SJCRH30 (cell line): Measurements from ENCODE around the gene GCNT2. TPM values are rescaled to one million over a fixed set of nuclear protein-coding genes. Genes with fewer than 3 reads are reported as not detected.
"Not testable (repeated sequence)": the region's sequence is repeated elsewhere in the genome, so short reads cannot be mapped to it uniquely, and the experiment has no call there.

Experiments used
- DNase-seq, 2 experiments: peaks; one replicate each; pipeline ENCODE4 v3.0.0-alpha.2; 2015 to 2020
- H3K27ac ChIP-seq: fragments of 250-450 bp; sonication (Bioruptor Pico); 2 replicates; pipeline ENCODE4 v1.5.1; 2020; ENCODE audit warnings: mild to moderate bottlenecking, moderate library complexity
- H3K27me3 ChIP-seq: fragments of 250-450 bp; sonication (Bioruptor Pico); 2 replicates; pipeline ENCODE4 v1.5.1; 2020; ENCODE audit warnings: mild to moderate bottlenecking, moderate library complexity
- H3K36me3 ChIP-seq: fragments of 250-450 bp; sonication (Bioruptor Pico); 2 replicates; pipeline ENCODE4 v1.5.1; 2020; ENCODE audit warnings: mild to moderate bottlenecking, moderate library complexity
- H3K4me1 ChIP-seq: fragments of 250-450 bp; sonication (Bioruptor Pico); 2 replicates; pipeline ENCODE4 v1.5.1; 2020; ENCODE audit warnings: mild to moderate bottlenecking, moderate library complexity
- H3K4me3 ChIP-seq: fragments of 250-450 bp; sonication (Bioruptor Pico); 2 replicates; pipeline ENCODE4 v1.5.1; 2020; ENCODE audit warnings: mild to moderate bottlenecking, moderate library complexity
- H3K9me3 ChIP-seq: fragments of 250-450 bp; sonication (Bioruptor Pico); replicated peaks from 2 replicates; pipeline ENCODE4 v1.5.1; 2020; ENCODE audit warnings: mild to moderate bottlenecking, moderate library complexity
- total RNA-seq: library from RNA; depleted of rRNA; stranded (reverse); fragments of >200 nt; shearing (Covaris generic); gene quantifications from 2 replicates; pipeline ENCODE4 v1.2.3, GENCODE V29; 2014; rRNA removed

GCNT2 gene
- 0.14 and 0.28 TPM in 2 replicates for total RNA-seq

DNA sequence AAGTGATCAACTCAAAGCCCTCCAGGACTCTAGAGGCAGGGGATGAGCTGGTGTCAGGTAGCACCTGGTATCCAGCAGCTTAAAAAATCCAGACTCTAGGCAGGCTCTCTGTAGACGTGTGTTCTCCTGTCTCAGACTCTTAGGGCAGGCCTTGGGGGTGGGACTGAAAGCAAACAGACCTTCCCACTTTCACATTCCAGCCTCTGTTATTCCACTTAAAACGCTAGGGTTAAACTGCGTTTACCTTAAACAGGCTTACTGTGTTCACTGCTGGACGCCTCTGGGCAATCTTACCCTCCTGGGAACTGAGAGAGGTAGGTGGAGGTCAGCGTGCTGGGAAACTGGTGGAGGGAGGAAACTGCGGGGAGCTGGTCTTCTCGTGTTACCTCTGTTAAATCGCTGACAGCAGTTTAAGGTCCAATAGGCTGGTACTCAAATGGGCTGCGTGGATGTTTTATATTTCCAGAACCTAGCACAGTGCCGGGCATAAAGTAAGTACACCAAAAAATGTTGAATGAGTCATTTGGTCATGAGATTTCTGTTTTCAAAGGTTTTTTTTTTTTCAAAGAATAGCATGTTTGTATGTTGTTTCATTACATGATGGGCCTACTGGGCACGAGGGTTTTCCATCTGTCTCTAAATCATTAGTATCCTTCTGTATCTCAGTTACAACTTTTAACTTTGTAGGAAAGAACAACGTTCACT is at the start of gene GCNT2:
GCNT2 (plus strand) TSS at position 248 of the 705 bp plus-strand sequence. CDS start 7,561 bp downstream, outside the sequence.
- Histone ChIP-seq H3K36me3 (no peaks in the 10 kb centered on the region), H3K4me3 (no peak within 1 kb of the TSS), H3K9me3 (no peaks in the 10 kb centered on the region), H3K4me1 (no peaks in the 10 kb centered on the region), H3K27ac (no peak within 1 kb of the TSS), H3K27me3 (no peaks in the 10 kb centered on the region)
- peak; percentile 19 to 55 for DNase-seq

DNA sequence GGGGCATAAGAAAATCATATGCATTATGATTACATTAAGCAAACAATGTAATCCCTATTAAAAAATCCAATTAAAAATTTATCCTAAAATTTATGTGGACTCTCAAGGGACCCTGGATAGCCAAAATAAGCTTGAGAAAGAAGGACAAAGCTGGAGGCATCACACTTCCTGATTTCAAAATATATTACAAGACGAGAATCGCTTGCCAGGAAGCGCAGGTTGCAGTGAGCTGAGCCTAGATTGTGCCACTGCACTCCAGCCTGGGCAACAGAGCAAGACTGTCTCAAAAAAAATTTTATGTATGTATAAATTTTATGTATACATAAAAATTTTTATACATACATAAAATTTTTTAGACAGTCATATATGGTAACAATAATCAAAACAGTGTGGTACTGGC is 48.5 kb upstream of the GCNT2 start:
- Histone ChIP-seq H3K4me1 (no peaks in the 10 kb centered on the region), H3K27me3 (no peaks in the 10 kb centered on the region)

DNA sequence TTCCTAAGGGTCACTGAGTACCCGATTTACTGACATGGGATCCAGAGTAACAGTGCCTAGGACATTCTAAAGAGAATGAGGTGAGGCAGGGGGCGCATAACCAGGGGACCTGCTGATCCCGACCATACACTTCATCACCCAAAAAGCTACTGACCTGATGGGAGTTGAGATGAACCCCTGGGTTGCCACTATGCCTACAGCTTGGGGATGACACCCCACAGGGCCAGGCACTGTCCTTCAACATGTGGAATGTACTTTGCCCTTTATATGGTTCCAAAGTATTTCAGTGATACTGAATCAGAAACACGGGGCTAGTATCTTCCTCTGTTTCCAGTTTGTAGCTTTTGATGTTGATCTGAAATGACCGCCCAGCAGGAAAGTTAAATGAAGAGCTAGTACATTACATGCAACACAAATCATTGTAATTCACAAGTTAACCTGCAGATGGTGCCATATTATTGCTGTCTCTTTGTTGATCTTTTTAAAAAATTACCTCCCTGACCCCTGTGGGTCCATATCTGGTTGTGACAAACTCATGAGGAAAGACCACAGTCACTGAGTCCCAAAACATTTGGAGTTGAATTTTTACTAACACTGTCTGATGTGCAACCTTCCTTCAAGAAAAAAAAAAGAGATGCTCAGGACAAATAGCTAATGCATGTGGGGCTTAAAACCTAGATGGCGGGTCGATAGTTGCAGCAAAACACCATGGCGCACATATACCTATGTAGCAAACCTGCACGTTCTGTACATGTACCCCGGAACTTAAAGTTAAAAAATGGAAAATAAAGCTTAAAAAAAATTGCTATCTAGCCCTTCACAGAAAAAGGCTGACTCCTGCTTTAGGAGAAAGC is 42.7 kb upstream of the GCNT2 start:
- H3K9me3 ChIP-seq, result no peaks in the 10 kb centered on the region
- H3K4me3 ChIP-seq, result no peak overlapping the region
- no peak overlapping the region for H3K27ac ChIP-seq
- H3K27me3 ChIP-seq, result no peaks in the 10 kb centered on the region
- H3K36me3 ChIP-seq, result no peaks in the 10 kb centered on the region
- DNase-seq, result peak in 1 of 2 experiments; percentile 68
- no peaks in the 10 kb centered on the region for H3K4me1 ChIP-seq

More for the DNA sequence above, 48.5 kb upstream of the GCNT2 start:
- no peak overlapping the region for H3K27ac ChIP-seq
- DNase-seq, result no peak
- H3K4me3 ChIP-seq, result no peak overlapping the region
- no peaks in the 10 kb centered on the region for H3K36me3 ChIP-seq
- H3K9me3 ChIP-seq, result no peaks in the 10 kb centered on the region

DNA sequence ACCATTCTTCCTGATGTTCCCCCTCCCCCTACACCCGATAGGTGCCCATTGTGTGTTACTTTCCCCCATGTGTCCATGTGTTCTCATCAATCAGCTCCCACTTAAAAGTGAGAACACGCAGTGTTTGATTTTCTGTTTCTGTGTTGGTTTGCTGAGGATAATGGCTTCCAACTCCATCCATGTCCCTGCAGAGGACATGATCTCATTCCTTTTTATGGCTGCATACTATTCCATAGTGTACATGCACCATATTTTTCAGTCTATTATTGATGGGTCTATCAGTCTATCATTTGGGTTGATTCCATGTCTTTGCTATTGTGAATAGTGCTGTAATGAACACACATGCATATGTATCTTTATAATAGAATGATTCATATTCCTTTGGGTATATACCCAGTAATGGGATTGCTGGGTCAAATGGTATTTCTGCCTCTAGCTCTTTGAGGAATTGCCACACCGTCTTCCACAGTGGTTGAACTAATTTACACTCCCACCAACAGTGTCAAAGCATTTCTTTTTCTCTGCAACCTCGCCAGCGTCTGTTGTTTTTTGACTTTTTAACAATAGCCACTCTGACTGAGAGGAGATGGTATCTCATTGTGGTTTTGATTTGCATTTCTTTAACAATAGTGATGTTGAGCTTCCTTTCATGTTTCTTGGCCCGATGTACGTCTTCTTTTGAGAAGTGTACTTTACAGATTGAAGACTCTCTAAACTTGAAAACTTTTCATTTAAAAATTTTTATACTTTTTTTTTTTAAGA is 41.0 kb upstream of the GCNT2 start:
- Histone ChIP-seq H3K4me3 (no peak overlapping the region), H3K9me3 (no peaks in the 10 kb centered on the region), H3K4me1 (no peaks in the 10 kb centered on the region), H3K27ac (no peak overlapping the region), H3K36me3 (no peaks in the 10 kb centered on the region), H3K27me3 (no peaks in the 10 kb centered on the region)
- DNase-seq, result no peak

DNA sequence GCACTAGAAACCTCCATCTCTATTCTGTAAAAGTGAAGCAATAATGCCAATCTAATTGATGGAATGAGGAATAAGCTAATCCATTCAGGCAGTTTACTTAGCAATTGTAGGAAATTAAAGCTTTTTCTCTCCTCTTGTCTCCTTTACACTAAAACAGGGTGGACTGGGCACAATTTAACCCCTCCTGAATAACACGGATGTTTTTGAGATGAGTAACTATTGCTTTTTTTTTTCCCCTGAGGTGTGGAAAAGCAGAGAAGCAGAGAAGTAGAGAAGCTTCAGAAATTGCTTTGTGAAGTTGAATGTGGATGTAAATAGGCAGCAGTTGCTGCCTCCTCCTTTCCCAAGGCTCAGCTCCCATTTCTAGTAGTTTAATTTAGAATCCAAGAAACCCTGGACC is 40.0 kb upstream of the GCNT2 start:
- Histone ChIP-seq H3K27me3 (no peaks in the 10 kb centered on the region), H3K4me1 (no peaks in the 10 kb centered on the region), H3K9me3 (no peaks in the 10 kb centered on the region), H3K4me3 (no peak overlapping the region), H3K36me3 (no peaks in the 10 kb centered on the region), H3K27ac (no peak overlapping the region)
- DNase-seq, result no peak

DNA sequence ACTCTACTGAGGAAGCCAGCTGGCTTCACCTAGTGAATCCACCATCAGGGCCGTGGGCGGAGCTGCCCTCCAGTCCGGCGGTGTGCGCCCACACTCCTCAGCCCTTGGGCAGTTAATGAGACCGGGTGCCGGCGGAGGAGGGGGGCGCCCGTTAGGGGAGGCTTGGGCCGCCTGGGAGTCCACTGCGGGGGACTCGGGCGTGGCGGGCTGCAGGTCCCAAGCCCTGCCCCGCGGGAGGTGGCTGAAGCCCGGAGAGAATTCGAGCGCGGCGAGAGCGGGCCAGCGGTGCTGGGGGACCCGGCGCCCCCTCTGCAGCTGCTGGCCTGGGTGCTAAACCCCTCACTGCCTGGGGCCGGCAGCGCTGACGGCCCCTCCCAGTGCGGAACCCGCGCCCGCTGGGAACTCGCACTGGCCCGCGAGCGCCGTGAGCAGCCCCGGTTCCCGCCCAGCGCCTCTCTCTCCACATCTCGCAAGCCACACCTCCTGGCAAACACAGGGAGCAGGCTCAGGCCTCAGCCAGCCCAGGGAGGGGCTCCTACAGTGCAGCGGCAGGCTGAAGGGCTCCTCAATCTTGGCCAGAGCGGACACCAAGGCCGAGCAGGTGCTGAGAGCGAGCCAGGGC is 38.4 kb upstream of the GCNT2 start:
- H3K27me3 ChIP-seq, result no peaks in the 10 kb centered on the region
- no peaks in the 10 kb centered on the region for H3K9me3 ChIP-seq
- H3K27ac ChIP-seq, result no peak overlapping the region
- H3K36me3 ChIP-seq, result no peaks in the 10 kb centered on the region
- no peaks in the 10 kb centered on the region for H3K4me1 ChIP-seq
- no peak overlapping the region for H3K4me3 ChIP-seq
- DNase-seq, result no peak

DNA sequence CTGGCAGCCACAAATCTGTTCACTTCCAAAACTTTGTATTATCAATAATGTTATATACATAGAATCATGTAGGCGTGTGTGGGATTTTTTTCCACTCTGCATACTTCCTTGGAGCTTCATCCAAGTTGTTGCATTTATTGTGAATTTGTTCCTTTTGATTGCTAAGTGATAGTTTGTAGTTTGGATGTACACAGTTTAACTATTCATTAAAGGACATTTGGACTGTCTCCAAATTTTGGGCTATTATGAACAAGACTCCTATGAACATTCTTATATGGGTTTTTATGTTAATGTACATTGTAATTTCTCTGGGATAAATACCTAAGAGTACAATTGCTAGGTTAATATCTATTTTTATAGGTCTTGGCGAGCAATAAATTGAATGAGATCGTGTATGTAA is 36.2 kb upstream of the GCNT2 start:
- Histone ChIP-seq H3K9me3 (no peaks in the 10 kb centered on the region), H3K27me3 (no peaks in the 10 kb centered on the region), H3K36me3 (no peaks in the 10 kb centered on the region), H3K4me3 (no peak overlapping the region), H3K27ac (no peak overlapping the region), H3K4me1 (no peaks in the 10 kb centered on the region)
- no peak for DNase-seq

DNA sequence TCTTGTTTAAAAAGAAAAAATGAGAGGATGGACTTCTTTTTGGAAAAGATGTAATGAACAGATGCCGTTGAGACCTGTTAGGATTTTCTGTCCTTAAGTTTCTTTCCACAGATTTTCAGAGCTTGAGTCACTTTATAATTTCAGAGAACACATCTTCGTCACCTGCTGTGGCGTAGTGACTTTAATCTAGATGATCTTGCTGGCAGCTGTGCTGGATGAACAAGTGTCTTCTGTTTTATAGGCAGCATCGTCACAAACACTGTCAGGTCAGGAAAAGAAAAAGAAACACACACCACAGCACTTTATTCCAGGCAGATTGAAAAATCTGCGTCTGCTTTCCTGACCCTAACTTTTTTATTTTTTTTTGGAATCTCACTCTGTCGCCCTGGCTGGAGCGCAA is 35.7 kb upstream of the GCNT2 start:
- peak in 1 of 2 experiments; percentile 43 for DNase-seq
- Histone ChIP-seq H3K9me3 (no peaks in the 10 kb centered on the region), H3K27ac (no peak overlapping the region), H3K36me3 (no peaks in the 10 kb centered on the region), H3K4me1 (no peaks in the 10 kb centered on the region), H3K4me3 (no peak overlapping the region), H3K27me3 (no peaks in the 10 kb centered on the region)

DNA sequence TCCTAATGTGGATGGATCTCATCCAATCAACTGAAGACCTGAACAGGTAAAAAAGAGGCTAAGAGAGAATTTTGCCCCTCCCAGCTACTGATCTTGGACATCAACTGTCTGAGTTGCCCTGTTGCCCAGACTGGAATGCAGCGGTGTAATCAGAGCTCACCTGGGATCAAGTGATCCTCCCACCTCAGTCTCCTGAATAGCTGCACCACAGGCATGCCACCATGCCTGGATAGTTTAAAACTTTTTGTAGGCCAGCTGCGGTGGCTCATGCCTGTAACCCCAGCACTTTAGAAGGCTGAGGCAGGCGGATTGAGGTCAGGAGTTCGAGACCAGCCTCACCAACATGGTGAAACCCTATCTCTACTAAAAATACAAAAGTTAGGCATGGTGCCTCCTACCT is 34.9 kb upstream of the GCNT2 start:
- Histone ChIP-seq H3K9me3 (no peaks in the 10 kb centered on the region), H3K27ac (no peak overlapping the region), H3K4me3 (no peak overlapping the region), H3K4me1 (no peaks in the 10 kb centered on the region), H3K27me3 (no peaks in the 10 kb centered on the region), H3K36me3 (no peaks in the 10 kb centered on the region)
- DNase-seq, result no peak

DNA sequence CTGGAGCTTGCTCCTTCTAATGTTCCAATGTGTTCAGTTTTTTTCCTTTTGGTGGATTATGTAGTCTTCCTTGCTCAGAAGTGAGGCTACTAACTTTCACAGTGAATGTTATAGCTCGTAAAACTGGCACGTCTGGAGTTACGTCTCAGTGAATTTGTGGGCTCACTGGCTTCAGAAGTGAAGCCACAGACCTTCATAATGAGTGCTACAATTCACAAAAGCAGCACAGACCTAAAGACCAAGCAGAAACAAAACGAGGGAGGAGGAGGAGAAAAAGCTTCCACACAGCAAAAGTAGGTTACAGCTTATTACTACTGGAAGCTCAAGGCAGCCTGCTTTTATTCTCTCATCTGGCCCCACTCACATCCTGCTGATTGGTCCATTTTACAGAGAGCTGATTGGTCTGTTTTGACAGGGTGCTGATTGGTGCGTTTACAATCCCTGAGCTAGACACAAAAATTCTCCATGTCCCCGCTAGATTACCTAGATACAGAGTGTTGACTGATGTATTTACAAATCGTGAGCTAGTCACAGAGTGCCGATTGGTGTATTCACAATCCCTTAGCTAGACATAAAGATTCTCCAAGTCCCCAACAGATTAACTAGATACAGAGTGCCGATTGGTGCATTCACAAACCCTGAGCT is 34.1 kb upstream of the GCNT2 start:
- H3K9me3 ChIP-seq, H3K27ac ChIP-seq, H3K4me1 ChIP-seq, H3K36me3 ChIP-seq, DNase-seq, H3K4me3 ChIP-seq, H3K27me3 ChIP-seq: not testable (repeated sequence)

DNA sequence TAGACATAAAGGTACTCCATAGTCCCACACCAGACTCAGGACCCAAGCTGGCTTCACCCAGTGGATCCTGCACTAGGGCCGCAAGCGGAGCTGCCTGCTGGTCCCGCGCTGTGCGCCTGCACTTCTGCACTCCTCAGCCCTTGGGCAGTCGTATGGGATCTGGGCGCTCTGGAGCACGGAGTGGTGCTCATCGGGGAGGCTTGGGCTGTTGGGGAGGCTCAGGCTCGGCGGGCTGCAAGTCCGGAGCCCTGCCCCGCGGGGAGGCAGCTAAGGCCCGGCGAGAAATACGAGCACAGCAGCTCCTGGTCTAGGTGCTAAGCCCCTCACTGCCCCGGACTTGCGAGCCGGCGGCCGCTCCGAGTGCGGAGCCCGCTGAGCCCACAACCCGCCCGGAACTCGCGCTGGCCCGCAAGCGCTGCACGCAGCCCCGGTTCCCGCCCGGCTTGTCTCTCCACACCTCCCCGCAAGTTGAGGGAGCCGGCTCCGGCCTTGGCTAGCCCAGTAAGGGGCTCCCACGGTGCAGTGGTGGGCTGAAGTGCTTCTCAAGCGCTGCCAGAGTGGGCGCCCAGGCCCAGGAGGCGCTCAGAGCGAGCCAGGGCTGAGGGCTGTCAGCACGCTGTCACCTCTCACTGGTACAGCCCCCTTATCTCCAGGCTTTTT is 33.4 kb upstream of the GCNT2 start:
- H3K9me3 ChIP-seq, result no peaks in the 10 kb centered on the region
- no peak overlapping the region for H3K27ac ChIP-seq
- no peaks in the 10 kb centered on the region for H3K4me1 ChIP-seq
- no peaks in the 10 kb centered on the region for H3K27me3 ChIP-seq
- H3K36me3 ChIP-seq, result no peaks in the 10 kb centered on the region
- DNase-seq, result no peak
- H3K4me3 ChIP-seq, result no peak overlapping the region

DNA sequence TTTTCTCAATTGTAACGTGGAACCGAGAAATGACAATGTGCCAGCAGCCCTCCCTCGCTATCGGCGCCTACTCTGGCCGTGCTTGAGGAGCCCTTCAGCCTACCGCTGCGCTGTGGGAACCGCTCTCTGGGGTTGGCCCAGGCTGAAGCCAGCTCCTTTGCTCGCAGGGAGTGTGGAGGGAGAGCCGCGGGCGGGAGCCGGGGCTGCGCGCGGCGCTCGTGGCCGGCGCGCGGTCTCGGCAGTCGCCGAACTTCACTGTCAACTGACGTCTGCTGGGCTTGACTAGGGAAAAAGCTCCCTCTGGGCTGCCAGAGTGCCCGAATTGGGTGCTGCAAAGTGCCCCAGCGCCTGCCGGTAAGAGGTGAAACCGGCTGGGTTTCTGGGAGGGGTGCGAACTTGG is 29.7 kb upstream of the GCNT2 start:
- DNase-seq, result no peak

DNA sequence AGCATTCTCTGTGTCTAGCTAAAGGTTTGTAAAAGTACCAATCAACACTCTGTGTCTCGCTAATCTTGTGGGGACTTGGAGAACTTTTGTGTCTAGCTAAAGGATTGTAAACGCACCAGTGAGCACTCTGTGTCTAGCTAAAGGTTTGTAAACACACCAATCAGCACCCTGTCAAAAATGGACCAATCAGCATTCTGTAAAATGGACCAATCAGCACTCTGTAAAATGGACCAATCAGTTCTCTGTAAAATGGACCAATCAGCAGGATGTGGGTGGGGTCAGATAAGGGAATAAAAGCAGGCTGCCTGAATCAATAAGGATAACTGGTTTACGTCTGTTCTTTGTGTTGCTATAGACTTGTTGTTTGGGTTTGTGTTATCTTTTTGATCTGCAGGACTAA is 29.2 kb upstream of the GCNT2 start:
- H3K4me1 ChIP-seq, H3K4me3 ChIP-seq, H3K36me3 ChIP-seq, DNase-seq, H3K27ac ChIP-seq, H3K9me3 ChIP-seq, H3K27me3 ChIP-seq: not testable (repeated sequence)

More for the DNA sequence above, 29.7 kb upstream of the GCNT2 start:
- Histone ChIP-seq H3K27me3 (no peaks in the 10 kb centered on the region), H3K27ac (no peak overlapping the region), H3K9me3 (no peaks in the 10 kb centered on the region), H3K4me1 (no peaks in the 10 kb centered on the region), H3K36me3 (no peaks in the 10 kb centered on the region), H3K4me3 (no peak overlapping the region)

DNA sequence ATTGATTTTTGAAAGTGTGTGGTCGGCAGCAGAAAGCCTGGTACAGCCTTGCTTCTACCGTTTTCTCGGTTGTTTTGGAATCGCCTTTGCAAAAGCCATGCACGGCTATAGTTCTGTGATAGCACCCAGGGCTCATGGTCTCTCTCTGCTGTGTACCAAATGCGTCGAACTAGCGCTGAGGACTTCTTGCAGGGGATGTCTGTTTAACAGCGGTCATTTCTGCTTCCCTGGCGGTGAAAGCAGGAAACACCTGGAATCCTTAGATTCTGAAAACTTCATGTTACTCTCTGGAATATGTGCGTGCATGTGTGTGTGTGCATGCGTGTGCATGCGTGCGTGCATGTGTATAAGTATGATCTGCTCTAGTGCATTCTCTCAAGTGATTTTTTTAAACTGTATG is 26.1 kb upstream of the GCNT2 start:
- H3K27me3 ChIP-seq, result no peaks in the 10 kb centered on the region
- no peak overlapping the region for H3K4me3 ChIP-seq
- H3K4me1 ChIP-seq, result no peaks in the 10 kb centered on the region
- no peaks in the 10 kb centered on the region for H3K9me3 ChIP-seq
- DNase-seq, result no peak
- no peaks in the 10 kb centered on the region for H3K36me3 ChIP-seq
- H3K27ac ChIP-seq, result no peak overlapping the region
